CD14-positive monocyte (primary cell): Measurements from ENCODE around the gene SEH1L. TPM values are rescaled to one million over a fixed set of nuclear protein-coding genes. Genes with fewer than 3 reads are reported as not detected.

Source experiments
- DNase-seq, 3 donors: peaks; one replicate each; pipeline ENCODE4 v3.0.0-alpha.2; 2011 to 2022
- H2AFZ ChIP-seq: 2 replicates; pipeline ENCODE4 v1.6.0; 2012; ENCODE audit warnings: mild to moderate bottlenecking, low read depth, low read length, inconsistent platforms; ENCODE audit not compliant: insufficient read depth, poor library complexity, severe bottlenecking
- H3K27ac ChIP-seq, 2 donors: 1 replicate in 1 of 2; 2 replicates in 1 of 2; pipeline ENCODE4 v1.5.1; 2012 to 2013; ENCODE audit warnings: low read length in 2 of 2, control low read depth in 1 of 2, inconsistent platforms in 1 of 2, low read depth in 1 of 2, mild to moderate bottlenecking in 1 of 2
- H3K27me3 ChIP-seq, 2 donors: one replicate each; pipeline versions ENCODE4 v1.6.0 to v1.6.1; 2011 to 2013; ENCODE audit warnings: low read length in 2 of 2; ENCODE audit not compliant: control insufficient read depth in 2 of 2, insufficient read depth in 2 of 2
- H3K36me3 ChIP-seq, 2 donors: replicated peaks in 1 of 2; 1 replicate in 1 of 2; 2 replicates in 1 of 2; pipeline versions ENCODE4 v1.5.1 to v1.6.1; 2012 to 2013; ENCODE audit warnings: low read length in 2 of 2, control low read depth in 1 of 2, inconsistent platforms in 1 of 2, mild to moderate bottlenecking in 1 of 2; ENCODE audit not compliant: insufficient read depth in 2 of 2, control insufficient read depth in 1 of 2
- H3K4me1 ChIP-seq, 2 donors: 1 replicate in 1 of 2; 2 replicates in 1 of 2; pipeline versions ENCODE4 v1.5.1 to v1.6.1; 2012 to 2013; ENCODE audit warnings: low read length in 2 of 2, control low read depth in 1 of 2, inconsistent platforms in 1 of 2, mild to moderate bottlenecking in 1 of 2, moderate library complexity in 1 of 2; ENCODE audit not compliant: insufficient read depth in 2 of 2, control insufficient read depth in 1 of 2
- H3K4me2 ChIP-seq: replicated peaks from 2 replicates; pipeline ENCODE3; 2012; ENCODE audit warnings: low read length, moderate library complexity, mild to moderate bottlenecking; ENCODE audit not compliant: poor library complexity, severe bottlenecking; ENCODE audit errors: extremely low read depth
- H3K4me3 ChIP-seq, 3 experiments: fragments of 200-600 bp in 1 of 3; sonication (generic) in 1 of 3; replicated peaks in 1 of 3; 1 replicate in 2 of 3; 2 replicates in 1 of 3; pipeline ENCODE4 v1.5.1; 2011 to 2013; ENCODE audit warnings: low read length in 3 of 3, mild to moderate bottlenecking in 3 of 3, control low read depth in 2 of 3, low read depth in 2 of 3, inconsistent platforms in 1 of 3, moderate library complexity in 1 of 3
- H3K79me2 ChIP-seq: 2 replicates; pipeline ENCODE4 v1.6.0; 2012; ENCODE audit warnings: mild to moderate bottlenecking, control low read depth, inconsistent platforms, low read length, moderate library complexity; ENCODE audit not compliant: insufficient read depth
- H3K9ac ChIP-seq: 2 replicates; pipeline ENCODE4 v1.6.0; 2017; ENCODE audit warnings: low read length, mild to moderate bottlenecking; ENCODE audit not compliant: insufficient read depth, poor library complexity, severe bottlenecking
- H3K9me3 ChIP-seq, 2 donors: replicated peaks in 1 of 2; 1 replicate in 1 of 2; 2 replicates in 1 of 2; pipeline versions ENCODE4 v1.5.1 to v1.6.1; 2012 to 2013; ENCODE audit warnings: low read length in 2 of 2, control low read depth in 1 of 2; ENCODE audit not compliant: control insufficient read depth in 1 of 2, insufficient read depth in 1 of 2
- H4K20me1 ChIP-seq: 2 replicates; pipeline ENCODE4 v1.6.0; 2012; ENCODE audit warnings: mild to moderate bottlenecking, low read length, control low read depth, moderate library complexity; ENCODE audit not compliant: insufficient read depth
- H3K27ac Mint-ChIP-seq, 7 donors: one replicate each; pipeline ENCODE4 v1.8.0; 2020; ENCODE audit warnings: mild to moderate bottlenecking in 7 of 7, mixed read lengths in 7 of 7, moderate library complexity in 6 of 7, inconsistent platforms in 2 of 7
- H3K27me3 Mint-ChIP-seq, 3 donors: one replicate each; pipeline ENCODE4 v1.8.0; 2021 to 2022; ENCODE audit warnings: low read depth in 3 of 3, mild to moderate bottlenecking in 3 of 3, mixed read lengths in 3 of 3, moderate library complexity in 3 of 3, inconsistent platforms in 1 of 3
- H3K36me3 Mint-ChIP-seq, 2 donors: one replicate each; pipeline ENCODE4 v1.8.0; 2020; ENCODE audit warnings: mixed read lengths in 2 of 2, inconsistent platforms in 1 of 2, mild to moderate bottlenecking in 1 of 2
- H3K4me1 Mint-ChIP-seq: one replicate; pipeline ENCODE4 v1.8.0; 2020; ENCODE audit warnings: mild to moderate bottlenecking, mixed read lengths
- H3K4me3 Mint-ChIP-seq, 2 donors: one replicate each; pipeline ENCODE4 v1.8.0; 2020; ENCODE audit warnings: mild to moderate bottlenecking in 2 of 2, mixed read lengths in 2 of 2, moderate library complexity in 1 of 2
- H3K9me3 Mint-ChIP-seq, 7 donors: one replicate each; pipeline ENCODE4 v1.8.0; 2020 to 2022; ENCODE audit warnings: mixed read lengths in 7 of 7, mild to moderate bottlenecking in 6 of 7, moderate library complexity in 6 of 7, inconsistent platforms in 2 of 7
- CTCF ChIP-seq: fragments of 200-600 bp; IDR thresholded peaks from one replicate; pipeline ENCODE4 v1.8.0; 2022; ENCODE audit warnings: antibody characterized with exemption, mild to moderate bottlenecking
- WGBS: methylation state at CpG from one replicate; pipeline ENCODE4 v1.1.5; 2013; ENCODE audit warnings: missing lambda C conversion rate; ENCODE audit not compliant: insufficient coverage; 5-methylcytosine and 5-hydroxymethylcytosine counted together
- intact Hi-C, 2 donors: fragments of 100-400 bp; cut with micrococcal nuclease; formaldehyde crosslinking; loops; one replicate each; pipeline versions ENCODE4 v1.15.0 to v1.15.1; 2023
- polyA plus RNA-seq, 3 donors: library from polyadenylated mRNA; depleted of rRNA in 1 of 3; unstranded in 2 of 3; stranded (reverse) in 1 of 3; fragments of 300-500 nt in 2 of 3; fragments of >200 nt in 1 of 3; fragmentation: Illumina TruSeq in 2 of 3; gene quantifications; 1 replicate in 2 of 3; 2 replicates in 1 of 3; pipeline ENCODE4 v1.2.3, GENCODE V29; 2012 to 2021

The SEH1L gene
- polyA plus RNA-seq, 3 donors: 7.1 to 26.9 (median 25.9) TPM

GRCh38 chr18:13018374-13018773 is 70.6 kb downstream of the SEH1L start:
- H3K4me3 Mint-ChIP-seq: no peak overlapping the region

GRCh38 chr18:13019301-13019700 is 71.5 kb downstream of the SEH1L start:
- Histone ChIP-seq H3K4me1 (no peaks in the 10 kb centered on the region), H3K9ac (no peak overlapping the region), H3K27ac (no peak overlapping the region), H3K79me2 (peaks cover 22% of the 10 kb centered on the region), H2AFZ (no peak overlapping the region), H3K36me3 (peaks cover 81 to 99% of the 10 kb centered on the region in 2 donors), H3K4me2 (no peak overlapping the region), H3K27me3 (no peaks in the 10 kb centered on the region), H3K9me3 (peaks cover 0 to 3% of the 10 kb centered on the region in 2 donors), H3K4me3 (no peak overlapping the region), H4K20me1 (no peaks in the 10 kb centered on the region)
- peaks cover 0 to 4% (median 0%) of the 10 kb centered on the region in 7 donors for H3K9me3 Mint-ChIP-seq
- no peaks in the 10 kb centered on the region for H3K4me1 Mint-ChIP-seq
- WGBS: no CpG with 5 or more reads among the region's 3 CpGs
- peaks cover 84 to 97% of the 10 kb centered on the region in 2 donors for H3K36me3 Mint-ChIP-seq
- no peak overlapping the region for H3K27ac Mint-ChIP-seq
- no peak for TF ChIP-seq CTCF
- H3K27me3 Mint-ChIP-seq: no peaks in the 10 kb centered on the region
- no peak overlapping the region for H3K4me3 Mint-ChIP-seq
- no peak for DNase-seq
- intact Hi-C loops: no loop called here

More at GRCh38 chr18:13018374-13018773, 70.6 kb downstream of the SEH1L start:
- H2AFZ ChIP-seq: no peak overlapping the region
- no CpG with 5 or more reads among the region's 2 CpGs for WGBS
- H3K9ac ChIP-seq: no peak overlapping the region
- no peak for DNase-seq
- Mint-ChIP-seq H3K27ac (no peak overlapping the region), H3K4me1 (no peaks in the 10 kb centered on the region), H3K36me3 (peaks cover 83 to 96% of the 10 kb centered on the region in 2 donors), H3K27me3 (no peaks in the 10 kb centered on the region), H3K9me3 (peaks cover 0 to 4% (median 0%) of the 10 kb centered on the region in 7 donors)
- H3K27me3 ChIP-seq: no peaks in the 10 kb centered on the region
- H3K9me3 ChIP-seq: peaks cover 0 to 3% of the 10 kb centered on the region in 2 donors
- intact Hi-C loops: no loop called here
- H3K4me1 ChIP-seq: no peaks in the 10 kb centered on the region
- no peak overlapping the region for H3K27ac ChIP-seq
- no peak for TF ChIP-seq CTCF
- H3K4me3 ChIP-seq: no peak overlapping the region
- no peaks in the 10 kb centered on the region for H4K20me1 ChIP-seq
- peaks cover 14% of the 10 kb centered on the region for H3K79me2 ChIP-seq
- peaks cover 81 to 99% of the 10 kb centered on the region in 2 donors for H3K36me3 ChIP-seq
- no peak overlapping the region for H3K4me2 ChIP-seq
